HEK293T (cell line): ENCODE measurements around the gene WWOX.

Experiments
- CTCF ChIA-PET: fragments of 350-600 bp; formaldehyde crosslinking; extraction: SDS; loops from one replicate; lab custom pipeline; 2021; ENCODE audit warnings: antibody characterized with exemption, inconsistent platforms; lab: Yijun Ruan, JAX
- POLR2A ChIA-PET: fragments of 350-600 bp; formaldehyde crosslinking; extraction: SDS; loops from one replicate; lab custom pipeline; 2020; ENCODE audit warnings: antibody characterized with exemption, inconsistent platforms; lab: Yijun Ruan, JAX
- DNase-seq: peaks from one replicate; pipeline ENCODE4 v3.0.0; 2012; ENCODE audit warnings: mixed read lengths; ENCODE audit errors: extremely low spot score
- ARNT ChIP-seq: fragments of 450-650 bp; IDR thresholded peaks from 2 replicates; pipeline ENCODE4 v1.6.1; 2017; ENCODE audit warnings: mild to moderate bottlenecking
- BHLHE40 ChIP-seq: fragments of 450-650 bp; IDR thresholded peaks from 2 replicates; pipeline ENCODE4 v1.6.1; 2016; ENCODE audit warnings: mild to moderate bottlenecking, moderate library complexity, borderline replicate concordance
- CTBP1 ChIP-seq: fragments of 450-650 bp; IDR thresholded peaks from 2 replicates; pipeline ENCODE4 v1.6.1; 2016; ENCODE audit warnings: borderline replicate concordance
- ELF4 ChIP-seq: fragments of 450-650 bp; IDR thresholded peaks from 2 replicates; pipeline ENCODE4 v1.6.1; 2017; ENCODE audit warnings: antibody characterized with exemption
- FOXA1 ChIP-seq: fragments of 450-650 bp; IDR thresholded peaks from 2 replicates; pipeline ENCODE4 v1.6.1; 2016; ENCODE audit warnings: mild to moderate bottlenecking
- FOXK2 ChIP-seq: fragments of 450-650 bp; IDR thresholded peaks from 2 replicates; pipeline ENCODE4 v1.6.1; 2016; ENCODE audit warnings: mild to moderate bottlenecking
- FOXM1 ChIP-seq: fragments of 450-650 bp; IDR thresholded peaks from 2 replicates; pipeline ENCODE4 v1.6.1; 2017; ENCODE audit warnings: mild to moderate bottlenecking, borderline replicate concordance
- HDGF ChIP-seq: fragments of 450-650 bp; IDR thresholded peaks from 2 replicates; pipeline ENCODE4 v1.6.1; 2017; ENCODE audit warnings: antibody characterized with exemption, borderline replicate concordance
- L3MBTL2 ChIP-seq: fragments of 450-650 bp; conservative IDR thresholded peaks from 2 replicates; pipeline ENCODE4 v1.6.1; 2016; ENCODE audit warnings: mild to moderate bottlenecking
- LEF1 ChIP-seq: fragments of 450-650 bp; IDR thresholded peaks from 2 replicates; pipeline ENCODE4 v1.6.1; 2017; ENCODE audit warnings: mild to moderate bottlenecking, borderline replicate concordance
- NFRKB ChIP-seq: fragments of 450-650 bp; IDR thresholded peaks from 2 replicates; pipeline ENCODE4 v1.6.1; 2016; ENCODE audit warnings: mild to moderate bottlenecking, moderate library complexity
- SP1 ChIP-seq: fragments of 450-650 bp; IDR thresholded peaks from 2 replicates; pipeline ENCODE4 v1.6.1; 2017
- SUZ12 ChIP-seq: fragments of 450-650 bp; IDR thresholded peaks from 2 replicates; pipeline ENCODE4 v1.6.1; 2016; ENCODE audit warnings: mild to moderate bottlenecking
- TARDBP ChIP-seq: fragments of 450-650 bp; IDR thresholded peaks from 2 replicates; pipeline ENCODE4 v1.6.1; 2016
- ZNF384 ChIP-seq: fragments of 450-650 bp; IDR thresholded peaks from 2 replicates; pipeline ENCODE4 v1.6.1; 2016
- TF ChIP-seq, protein P1 (sequence below): fragments of 450-650 bp; IDR thresholded peaks from 2 replicates; pipeline ENCODE4 v1.6.1; 2016

Gene WWOX

GRCh38 chr16:79150151-79150550, 1050.7 kb downstream of the WWOX start:
- no peak for TF ChIP-seq ZNF384
- TF ChIP-seq ARNT: no peak
- TF ChIP-seq FOXA1: no peak
- TF ChIP-seq CTBP1: no peak
- no peak for TF ChIP-seq ELF4
- TF ChIP-seq FOXM1: no peak
- ChIA-PET POLR2A (no interaction called here), CTCF (no interaction called here)
- no peak for DNase-seq

DNA sequence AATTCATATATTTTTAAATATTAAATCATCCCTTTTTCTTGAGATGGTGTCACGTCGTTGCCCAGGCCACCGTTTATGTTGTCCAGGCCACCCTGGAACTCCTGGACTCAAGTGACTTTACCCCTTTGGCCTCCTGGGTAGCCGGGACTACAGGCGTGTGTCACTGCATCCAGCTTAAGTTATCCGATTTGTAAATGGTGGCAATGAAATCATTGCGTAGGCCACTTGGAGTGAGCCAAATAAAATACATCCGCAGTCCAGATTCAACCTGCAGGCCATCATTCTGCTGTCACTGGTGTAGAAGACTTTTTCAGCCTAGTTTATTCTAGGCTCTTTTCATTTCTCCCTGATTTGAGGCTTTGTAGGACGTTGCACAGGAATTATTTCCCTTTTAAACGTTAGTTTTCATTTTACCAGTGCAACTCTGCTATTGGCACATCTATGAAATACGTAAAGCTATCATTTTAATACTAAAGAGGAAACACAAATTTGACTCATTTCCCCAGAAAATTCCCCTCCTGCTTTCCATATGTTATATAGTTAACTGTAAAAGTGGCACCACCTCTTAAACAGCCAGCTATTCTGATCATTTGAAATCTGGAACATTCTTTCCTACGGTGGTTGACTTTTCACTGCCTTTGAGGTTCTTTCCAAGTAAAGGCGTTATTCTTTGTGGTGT, 1051.3 kb downstream of the WWOX start:
- ChIA-PET POLR2A (no interaction called here), CTCF (no interaction called here)

DNA sequence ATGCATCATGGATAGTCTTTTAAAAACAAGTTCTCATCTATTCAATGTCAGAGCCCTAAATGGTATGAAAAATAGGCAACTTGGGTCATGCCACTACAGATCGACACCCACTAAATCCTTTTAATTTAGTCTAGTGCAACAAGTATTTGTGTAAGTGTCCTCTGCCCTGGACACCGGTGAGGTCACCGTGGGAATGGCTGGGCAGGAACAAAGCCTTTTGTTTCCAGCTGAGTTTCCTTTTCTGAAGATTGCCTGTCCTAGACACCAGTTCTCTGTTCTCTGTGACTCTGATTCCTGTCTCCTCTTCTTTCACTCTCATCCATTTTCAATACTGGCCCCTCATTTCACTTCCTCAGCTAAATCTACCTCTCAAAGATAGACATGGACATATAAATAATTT, 1054.6 kb downstream of the WWOX start:
- DNase-seq: no peak
- TF ChIP-seq LEF1 (no peak), ZNF384 (no peak), NFRKB (no peak), TARDBP (no peak), BHLHE40 (no peak), FOXK2 (no peak)
- POLR2A ChIA-PET: no interaction called here
- CTCF ChIA-PET: no interaction called here

More for the DNA sequence above, 1051.3 kb downstream of the WWOX start:
- no peak for DNase-seq
- TF ChIP-seq HDGF: no peak
- no peak for TF ChIP-seq NFRKB
- no peak for TF ChIP-seq BHLHE40
- no peak for TF ChIP-seq LEF1
- no peak for TF ChIP-seq FOXK2
- no peak for TF ChIP-seq L3MBTL2
- no peak for TF ChIP-seq FOXA1
- no peak for TF ChIP-seq TARDBP
- TF ChIP-seq, protein P1, sequence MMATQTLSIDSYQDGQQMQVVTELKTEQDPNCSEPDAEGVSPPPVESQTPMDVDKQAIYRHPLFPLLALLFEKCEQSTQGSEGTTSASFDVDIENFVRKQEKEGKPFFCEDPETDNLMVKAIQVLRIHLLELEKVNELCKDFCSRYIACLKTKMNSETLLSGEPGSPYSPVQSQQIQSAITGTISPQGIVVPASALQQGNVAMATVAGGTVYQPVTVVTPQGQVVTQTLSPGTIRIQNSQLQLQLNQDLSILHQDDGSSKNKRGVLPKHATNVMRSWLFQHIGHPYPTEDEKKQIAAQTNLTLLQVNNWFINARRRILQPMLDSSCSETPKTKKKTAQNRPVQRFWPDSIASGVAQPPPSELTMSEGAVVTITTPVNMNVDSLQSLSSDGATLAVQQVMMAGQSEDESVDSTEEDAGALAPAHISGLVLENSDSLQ: no peak
- no peak for TF ChIP-seq SP1
- no peak for TF ChIP-seq CTBP1
- TF ChIP-seq ZNF384: no peak
- no peak for TF ChIP-seq SUZ12
- no peak for TF ChIP-seq ELF4
- TF ChIP-seq FOXM1: no peak
- no peak for TF ChIP-seq ARNT

- CTCF ChIA-PET: no interaction called here
- POLR2A ChIA-PET: no interaction called here
Observed at GRCh38 chr16:79155471-79155870, 1056.0 kb downstream of the WWOX start.

GRCh38 chr16:79155904-79156303, 1056.5 kb downstream of the WWOX start:
- POLR2A ChIA-PET: no interaction called here

More at GRCh38 chr16:79155471-79155870, 1056.0 kb downstream of the WWOX start:
- no peak for DNase-seq
- no peak for TF ChIP-seq BHLHE40
- no peak for TF ChIP-seq CTBP1
- no peak for TF ChIP-seq ELF4
- TF ChIP-seq L3MBTL2: no peak
- TF ChIP-seq, protein P1: no peak
- TF ChIP-seq SP1: no peak

GRCh38 chr16:79156761-79157160, 1057.3 kb downstream of the WWOX start:
- TF ChIP-seq NFRKB: no peak
- TF ChIP-seq, protein P1: no peak
- no peak for TF ChIP-seq ELF4
- TF ChIP-seq HDGF: no peak
- TF ChIP-seq FOXM1: no peak
- TF ChIP-seq LEF1: no peak
- CTCF ChIA-PET: no interaction called here
- POLR2A ChIA-PET: no interaction called here
- no peak for DNase-seq

More at GRCh38 chr16:79155904-79156303, 1056.5 kb downstream of the WWOX start:
- DNase-seq: no peak
- no peak for TF ChIP-seq TARDBP
- no peak for TF ChIP-seq FOXK2
- no peak for TF ChIP-seq ELF4
- no peak for TF ChIP-seq LEF1
- no peak for TF ChIP-seq FOXA1
- TF ChIP-seq SUZ12: no peak
- no peak for TF ChIP-seq ZNF384
- no peak for TF ChIP-seq NFRKB
- no peak for TF ChIP-seq CTBP1
- TF ChIP-seq BHLHE40: no peak
- no peak for TF ChIP-seq ARNT
- TF ChIP-seq FOXM1: no peak
- no peak for TF ChIP-seq HDGF
- TF ChIP-seq, protein P1: no peak
- no peak for TF ChIP-seq SP1
- no peak for TF ChIP-seq L3MBTL2
- CTCF ChIA-PET: no interaction called here
